Stomach (tissue), 4 donors: ENCODE measurements around the gene CD1B.

ENCODE experiments used
- EP300 ChIP-seq: sonication (generic); formaldehyde crosslinking; IDR thresholded peaks from one replicate; pipeline ENCODE4 v1.6.1; 2017; ENCODE audit warnings: antibody characterized with exemption
- POLR2A ChIP-seq, 4 donors: fragments of 450-650 bp; IDR thresholded peaks; one replicate each; pipeline ENCODE4 v1.6.1; 2016; ENCODE audit warnings: antibody characterized with exemption in 4 of 4, control low read depth in 2 of 4, mild to moderate bottlenecking in 1 of 4, moderate library complexity in 1 of 4
- POLR2AphosphoS5 ChIP-seq, 3 donors: sonication (generic); formaldehyde crosslinking; IDR thresholded peaks; one replicate each; pipeline ENCODE4 v1.6.1; 2016; ENCODE audit warnings: antibody characterized with exemption in 3 of 3
- TF ChIP-seq, protein P1 (sequence below), 7 experiments: fragments of 450-650 bp in 4 of 7; fragments of 200-600 bp in 3 of 7; sonication (generic) in 3 of 7; IDR thresholded peaks; one replicate each; pipeline ENCODE4 v1.5.1; 2016 to 2019; ENCODE audit warnings: antibody characterized with exemption in 7 of 7, control low read depth in 2 of 7, mild to moderate bottlenecking in 1 of 7

DNA sequence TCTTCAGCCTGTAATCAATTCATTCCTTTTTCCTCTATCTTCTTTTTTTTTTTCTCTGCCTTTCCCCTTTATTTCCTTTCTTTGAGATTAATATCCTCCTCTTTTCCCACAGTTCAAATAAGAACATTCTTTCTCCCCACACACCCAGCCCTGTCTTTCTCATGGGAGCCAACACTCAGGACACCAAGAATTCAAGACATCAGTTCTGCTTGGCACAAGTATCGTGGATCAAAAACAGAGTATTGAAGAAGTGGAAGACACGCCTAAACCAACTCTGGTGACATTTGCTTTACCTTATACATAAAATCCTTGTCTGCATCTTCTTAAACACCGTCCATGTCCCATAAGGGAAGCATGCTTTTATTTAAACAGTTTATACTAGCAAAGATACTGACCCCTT lies 25.3 kb upstream of the CD1B start:
- no peak for TF ChIP-seq POLR2A (IDR thresholded peaks at IDR 0.05)
- TF ChIP-seq, protein P1, sequence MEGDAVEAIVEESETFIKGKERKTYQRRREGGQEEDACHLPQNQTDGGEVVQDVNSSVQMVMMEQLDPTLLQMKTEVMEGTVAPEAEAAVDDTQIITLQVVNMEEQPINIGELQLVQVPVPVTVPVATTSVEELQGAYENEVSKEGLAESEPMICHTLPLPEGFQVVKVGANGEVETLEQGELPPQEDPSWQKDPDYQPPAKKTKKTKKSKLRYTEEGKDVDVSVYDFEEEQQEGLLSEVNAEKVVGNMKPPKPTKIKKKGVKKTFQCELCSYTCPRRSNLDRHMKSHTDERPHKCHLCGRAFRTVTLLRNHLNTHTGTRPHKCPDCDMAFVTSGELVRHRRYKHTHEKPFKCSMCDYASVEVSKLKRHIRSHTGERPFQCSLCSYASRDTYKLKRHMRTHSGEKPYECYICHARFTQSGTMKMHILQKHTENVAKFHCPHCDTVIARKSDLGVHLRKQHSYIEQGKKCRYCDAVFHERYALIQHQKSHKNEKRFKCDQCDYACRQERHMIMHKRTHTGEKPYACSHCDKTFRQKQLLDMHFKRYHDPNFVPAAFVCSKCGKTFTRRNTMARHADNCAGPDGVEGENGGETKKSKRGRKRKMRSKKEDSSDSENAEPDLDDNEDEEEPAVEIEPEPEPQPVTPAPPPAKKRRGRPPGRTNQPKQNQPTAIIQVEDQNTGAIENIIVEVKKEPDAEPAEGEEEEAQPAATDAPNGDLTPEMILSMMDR (IDR thresholded peaks at IDR 0.05), result no peak
- TF ChIP-seq POLR2AphosphoS5 (IDR thresholded peaks at IDR 0.05), result no peak
- no peak for TF ChIP-seq EP300
